HG03460 (cell line): ENCODE results near the gene SLC47A2.
"Not testable (repeated sequence)": the region's sequence is repeated elsewhere in the genome, so short reads cannot be mapped to it uniquely, and the experiment has no call there.

ENCODE experiments used
- ATAC-seq: cut with Tn5 transposase; IDR thresholded peaks from one replicate; pipeline ENCODE4 v1.9.1; 2021; ENCODE audit not compliant: unreplicated experiment

SLC47A2 gene

GRCh38 chr17:19671433-19671832 lies 45.0 kb downstream of the SLC47A2 start:
- no peak for ATAC-seq

GRCh38 chr17:19670908-19671307 lies 45.5 kb downstream of the SLC47A2 start:
- no peak for ATAC-seq

GRCh38 chr17:19669680-19670079 lies 46.7 kb downstream of the SLC47A2 start:
- not testable (repeated sequence) for ATAC-seq

- ATAC-seq, result no peak
These were observed 51.6 kb downstream of the SLC47A2 start for GRCh38 chr17:19664821-19665181.

GRCh38 chr17:19664136-19664820 lies 52.1 kb downstream of the SLC47A2 start:
- ATAC-seq, result no peak

GRCh38 chr17:19663097-19663496 lies 53.3 kb downstream of the SLC47A2 start:
- no peak for ATAC-seq

- no peak for ATAC-seq
These were observed 55.3 kb downstream of the SLC47A2 start for GRCh38 chr17:19661121-19661520.

GRCh38 chr17:19660219-19660870 lies 56.0 kb downstream of the SLC47A2 start:
- ATAC-seq, result no peak

- no peak for ATAC-seq
These were observed 56.8 kb downstream of the SLC47A2 start for GRCh38 chr17:19659366-19660177.

- no peak for ATAC-seq
These were observed 59.4 kb downstream of the SLC47A2 start for GRCh38 chr17:19656851-19657581.

- no peak for ATAC-seq
These were observed 60.0 kb downstream of the SLC47A2 start for GRCh38 chr17:19656336-19656735.

GRCh38 chr17:19654896-19655295 lies 61.5 kb downstream of the SLC47A2 start:
- no peak for ATAC-seq

GRCh38 chr17:19654342-19654886 lies 62.0 kb downstream of the SLC47A2 start:
- ATAC-seq, result no peak

- ATAC-seq, result no peak
These were observed 63.8 kb downstream of the SLC47A2 start for GRCh38 chr17:19652595-19652994.

- no peak for ATAC-seq
These were observed 64.7 kb downstream of the SLC47A2 start for GRCh38 chr17:19651451-19652238.

- ATAC-seq, result no peak
These were observed 65.6 kb downstream of the SLC47A2 start for GRCh38 chr17:19650826-19651225.

- ATAC-seq, result no peak
These were observed 67.2 kb downstream of the SLC47A2 start for GRCh38 chr17:19649274-19649541.

- peak; percentile 89 for ATAC-seq
These were observed 67.7 kb downstream of the SLC47A2 start, which contains the start of gene ALDH3A2 for GRCh38 chr17:19648475-19649273. Gene ALDH3A2 (plus strand): TSS chr17:19648751. CDS start chr17:19648972, 221 bp downstream.

- peak; percentile 40 for ATAC-seq
These were observed 68.5 kb downstream of the SLC47A2 start for GRCh38 chr17:19647697-19648474.
